PC-3 (cell line): Measurements from ENCODE around the gene CEBPG. TPM values are rescaled to one million over a fixed set of nuclear protein-coding genes. Genes with fewer than 3 reads are reported as not detected.

ENCODE experiments used
- ATAC-seq: fragments of 200-7000 bp; cut with Tn5 transposase; 2 replicates; pipeline ENCODE4 v1.9.1; 2020; ENCODE audit warnings: mild to moderate bottlenecking, moderate library complexity
- BruUV-seq: library from RNA; stranded (reverse); fragments of 400-500 nt; replicated peaks from 2 replicates; lab custom pipeline; 2021; lab: Mats Ljungman, UMichigan
- CTCF ChIA-PET: fragments of 300-600 bp; sonication (Branson Sonifier 250); formaldehyde crosslinking; loops from one replicate; lab custom pipeline; 2022; ENCODE audit warnings: antibody characterized with exemption; lab: Charles Lee
- POLR2A ChIA-PET: fragments of 300-600 bp; sonication (Branson Sonifier 250); formaldehyde crosslinking; loops from one replicate; lab custom pipeline; 2022; ENCODE audit warnings: antibody characterized with exemption; ENCODE audit not compliant: unreplicated experiment; lab: Charles Lee
- DNase-seq: peaks from one replicate; pipeline ENCODE4 v3.0.0-alpha.2; 2015
- H2AFZ ChIP-seq: fragments of 300-600 bp; sonication (generic); 2 replicates; pipeline ENCODE4 v1.6.0; 2016; ENCODE audit warnings: antibody characterized with exemption, low read length
- H3F3A ChIP-seq: fragments of 300-600 bp; sonication (generic); one replicate; pipeline ENCODE4 v1.6.0; 2017; ENCODE audit warnings: antibody characterized with exemption, low read length, control low read depth, mild to moderate bottlenecking; ENCODE audit not compliant: unreplicated experiment
- H3K27ac ChIP-seq: fragments of 300-600 bp; sonication (generic); 2 replicates; pipeline ENCODE4 v1.5.1; 2016; ENCODE audit warnings: mild to moderate bottlenecking, low read length
- H3K27me3 ChIP-seq: fragments of 300-600 bp; sonication (generic); 2 replicates; pipeline ENCODE4 v1.6.1; 2016; ENCODE audit warnings: low read length, mixed read lengths
- H3K36me3 ChIP-seq: fragments of 300-600 bp; sonication (generic); 2 replicates; pipeline ENCODE4 v1.6.1; 2016; ENCODE audit warnings: low read depth, mixed run types, low read length, mixed read lengths
- H3K4me1 ChIP-seq: fragments of 300-600 bp; sonication (generic); 2 replicates; pipeline ENCODE4 v1.5.1; 2016; ENCODE audit warnings: low read length; ENCODE audit not compliant: insufficient read depth
- H3K4me2 ChIP-seq: fragments of 300-600 bp; sonication (generic); 2 replicates; pipeline ENCODE4 v1.6.0; 2016; ENCODE audit warnings: low read length
- H3K4me3 ChIP-seq: fragments of 300-600 bp; sonication (generic); 2 replicates; pipeline ENCODE4 v1.5.1; 2016; ENCODE audit warnings: mild to moderate bottlenecking, low read length, mixed read lengths
- H3K79me2 ChIP-seq: fragments of 300-600 bp; sonication (generic); 2 replicates; pipeline ENCODE4 v1.6.1; 2017; ENCODE audit warnings: low read length, mixed read lengths
- H3K9ac ChIP-seq: fragments of 300-600 bp; sonication (generic); 2 replicates; pipeline ENCODE4 v1.6.0; 2016; ENCODE audit warnings: mild to moderate bottlenecking, low read length
- H3K9me2 ChIP-seq: fragments of 300-600 bp; sonication (generic); replicated peaks from 2 replicates; pipeline ENCODE4 v1.6.1; 2016; ENCODE audit warnings: mixed run types, low read length, mixed read lengths
- H3K9me3 ChIP-seq: fragments of 300-600 bp; sonication (generic); 2 replicates; pipeline ENCODE4 v1.6.1; 2016; ENCODE audit warnings: low read length, mixed read lengths
- H4K20me1 ChIP-seq: fragments of 300-600 bp; sonication (generic); 2 replicates; pipeline ENCODE4 v1.6.1; 2016; ENCODE audit warnings: low read length, mixed read lengths
- EZH2 ChIP-seq: fragments of 300-600 bp; sonication (generic); IDR thresholded peaks from one replicate; pipeline ENCODE4 v1.6.1; 2017; ENCODE audit warnings: antibody characterized with exemption, mild to moderate bottlenecking, low read length; ENCODE audit not compliant: unreplicated experiment
- EZH2phosphoT487 ChIP-seq: fragments of 300-600 bp; sonication (generic); IDR thresholded peaks from 2 replicates; pipeline ENCODE4 v1.6.1; 2018; ENCODE audit warnings: mild to moderate bottlenecking, antibody characterized with exemption, low read length, borderline replicate concordance
- intact Hi-C: fragments of 100-400 bp; cut with micrococcal nuclease; formaldehyde crosslinking; loops from 2 replicates; pipeline ENCODE4 v1.9.0; 2023
- total RNA-seq: library from RNA; depleted of rRNA; stranded (reverse); fragments of >200 nt; gene quantifications from 2 replicates; pipeline ENCODE4 v1.2.3, GENCODE V29; 2014
- TF ChIP-seq, protein P1 (sequence below): fragments of 300-600 bp; sonication (generic); conservative IDR thresholded peaks from 2 replicates; pipeline ENCODE4 v1.5.1; 2017; ENCODE audit warnings: antibody characterized with exemption, low read depth, mild to moderate bottlenecking, low read length

CEBPG gene
- total RNA-seq, 1 experiment from 2014 or later = 24.6 TPM

DNA sequence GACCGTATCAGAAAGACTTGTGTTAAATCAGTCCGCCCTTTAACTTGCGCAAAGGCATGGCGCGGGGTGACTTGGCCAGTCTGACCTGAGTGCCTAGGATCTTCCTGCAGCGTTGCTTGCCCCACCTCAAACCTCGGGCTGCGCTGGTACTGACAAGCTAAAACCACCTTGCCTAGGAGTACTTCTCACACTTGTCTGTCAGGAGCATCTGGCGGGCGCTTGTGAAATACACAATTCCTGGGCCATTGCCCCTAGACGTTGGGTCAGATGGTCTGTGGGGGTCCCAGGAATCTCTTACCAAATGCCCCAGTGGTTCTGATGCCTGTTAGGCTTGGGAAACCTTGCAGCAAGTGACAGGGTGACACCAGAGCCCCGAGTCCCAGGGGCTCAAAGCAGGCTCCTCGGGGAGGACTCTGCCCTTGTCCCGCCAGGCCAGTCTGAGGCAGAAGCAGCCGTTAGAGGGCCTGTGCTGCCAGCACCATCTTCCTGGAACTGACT lies 12.9 kb downstream of the CEBPG start:
- Histone ChIP-seq H3K4me2 (no peak overlapping the region), H3K9me3 (no peaks in the 10 kb centered on the region), H4K20me1 (no peaks in the 10 kb centered on the region), H3K4me1 (no peaks in the 10 kb centered on the region), H2AFZ (no peak overlapping the region), H3K36me3 (no peaks in the 10 kb centered on the region; the same call in 1 of the 2 replicates), H3K27me3 (no peaks in the 10 kb centered on the region), H3K9me2 (no peaks in the 10 kb centered on the region), H3K9ac (no peak overlapping the region), H3K4me3 (no peak overlapping the region), H3K27ac (no peak overlapping the region), H3K79me2 (peaks cover 15% of the 10 kb centered on the region), H3F3A (no peaks in the 10 kb centered on the region)
- intact Hi-C loops = no loop called here
- TF ChIP-seq EZH2 (no peak), EZH2phosphoT487 (no peak)
- TF ChIP-seq, protein P1, sequence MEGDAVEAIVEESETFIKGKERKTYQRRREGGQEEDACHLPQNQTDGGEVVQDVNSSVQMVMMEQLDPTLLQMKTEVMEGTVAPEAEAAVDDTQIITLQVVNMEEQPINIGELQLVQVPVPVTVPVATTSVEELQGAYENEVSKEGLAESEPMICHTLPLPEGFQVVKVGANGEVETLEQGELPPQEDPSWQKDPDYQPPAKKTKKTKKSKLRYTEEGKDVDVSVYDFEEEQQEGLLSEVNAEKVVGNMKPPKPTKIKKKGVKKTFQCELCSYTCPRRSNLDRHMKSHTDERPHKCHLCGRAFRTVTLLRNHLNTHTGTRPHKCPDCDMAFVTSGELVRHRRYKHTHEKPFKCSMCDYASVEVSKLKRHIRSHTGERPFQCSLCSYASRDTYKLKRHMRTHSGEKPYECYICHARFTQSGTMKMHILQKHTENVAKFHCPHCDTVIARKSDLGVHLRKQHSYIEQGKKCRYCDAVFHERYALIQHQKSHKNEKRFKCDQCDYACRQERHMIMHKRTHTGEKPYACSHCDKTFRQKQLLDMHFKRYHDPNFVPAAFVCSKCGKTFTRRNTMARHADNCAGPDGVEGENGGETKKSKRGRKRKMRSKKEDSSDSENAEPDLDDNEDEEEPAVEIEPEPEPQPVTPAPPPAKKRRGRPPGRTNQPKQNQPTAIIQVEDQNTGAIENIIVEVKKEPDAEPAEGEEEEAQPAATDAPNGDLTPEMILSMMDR = no peak
- no TSS peak for BruUV-seq
- CTCF ChIA-PET = interaction anchor here (0.5 kb wide), 1 partner anchor 13 kb away, joined by 4 read pairs; the partner anchor contains the start of gene CEBPG
- DNase-seq (no peak), ATAC-seq (no peak)
- POLR2A ChIA-PET = no interaction called here

DNA sequence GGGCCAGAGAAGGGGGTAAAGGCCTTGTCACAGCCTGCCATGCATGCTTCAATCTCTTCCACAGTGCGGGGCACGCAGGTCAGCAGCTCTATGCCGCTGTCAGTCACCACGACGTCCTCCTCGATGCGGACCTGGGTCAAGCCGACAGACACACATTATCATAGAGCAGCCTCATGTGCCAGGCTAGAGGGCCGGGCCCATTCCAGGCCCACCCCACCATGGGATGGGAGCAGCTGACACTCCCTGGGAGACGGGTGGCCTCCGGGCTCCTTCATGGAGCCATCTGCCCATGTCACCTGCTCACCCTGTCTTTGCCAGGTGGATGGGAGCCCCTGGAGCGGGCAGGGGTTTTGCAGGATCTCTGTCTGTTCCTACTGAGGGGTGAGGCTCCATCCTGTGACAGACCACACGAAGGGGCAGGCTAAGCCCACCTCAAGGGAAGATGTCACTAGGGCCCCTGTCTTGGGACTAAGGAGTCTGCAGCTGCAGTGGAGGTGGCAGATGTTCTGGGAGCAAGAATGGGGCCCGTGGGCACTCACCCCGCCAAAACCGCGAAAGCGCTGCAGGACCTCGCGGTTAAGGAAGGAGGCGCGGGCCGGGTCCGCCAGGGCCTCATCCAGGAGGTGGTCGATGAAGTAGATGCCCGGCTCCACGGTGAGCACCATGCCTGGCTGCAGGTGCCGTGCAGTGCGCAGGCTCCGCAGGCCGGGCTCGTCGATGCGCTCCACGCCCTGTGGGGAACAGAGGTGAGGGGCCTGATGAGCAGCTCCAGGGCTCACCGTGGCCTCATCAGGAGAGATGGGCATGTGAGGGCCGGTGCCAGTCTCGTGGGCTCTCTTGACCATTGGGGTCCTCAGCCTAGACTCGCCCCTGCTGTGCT lies 14.1 kb downstream of the CEBPG start:
- no peaks in the 10 kb centered on the region for H3K36me3 ChIP-seq
- H2AFZ ChIP-seq = no peak overlapping the region
- H3K79me2 ChIP-seq = peaks cover 6% of the 10 kb centered on the region; the same call in 1 of the 2 replicates
- no peak overlapping the region for H3K4me3 ChIP-seq
- H3K9ac ChIP-seq = no peak overlapping the region
- no peak for ATAC-seq
- no peaks in the 10 kb centered on the region for H3K4me1 ChIP-seq
- no peak for DNase-seq
- no peaks in the 10 kb centered on the region for H3F3A ChIP-seq
- intact Hi-C loops = no loop called here
- POLR2A ChIA-PET = no interaction called here
- H3K9me3 ChIP-seq = no peaks in the 10 kb centered on the region
- no peaks in the 10 kb centered on the region for H4K20me1 ChIP-seq
- H3K27me3 ChIP-seq = no peaks in the 10 kb centered on the region
- TF ChIP-seq EZH2 = no peak
- TF ChIP-seq EZH2phosphoT487 = no peak
- TF ChIP-seq, protein P1 = no peak
- no peak overlapping the region for H3K4me2 ChIP-seq
- no peak overlapping the region for H3K27ac ChIP-seq
- CTCF ChIA-PET = no interaction called here
- no TSS peak for BruUV-seq
- no peaks in the 10 kb centered on the region for H3K9me2 ChIP-seq

DNA sequence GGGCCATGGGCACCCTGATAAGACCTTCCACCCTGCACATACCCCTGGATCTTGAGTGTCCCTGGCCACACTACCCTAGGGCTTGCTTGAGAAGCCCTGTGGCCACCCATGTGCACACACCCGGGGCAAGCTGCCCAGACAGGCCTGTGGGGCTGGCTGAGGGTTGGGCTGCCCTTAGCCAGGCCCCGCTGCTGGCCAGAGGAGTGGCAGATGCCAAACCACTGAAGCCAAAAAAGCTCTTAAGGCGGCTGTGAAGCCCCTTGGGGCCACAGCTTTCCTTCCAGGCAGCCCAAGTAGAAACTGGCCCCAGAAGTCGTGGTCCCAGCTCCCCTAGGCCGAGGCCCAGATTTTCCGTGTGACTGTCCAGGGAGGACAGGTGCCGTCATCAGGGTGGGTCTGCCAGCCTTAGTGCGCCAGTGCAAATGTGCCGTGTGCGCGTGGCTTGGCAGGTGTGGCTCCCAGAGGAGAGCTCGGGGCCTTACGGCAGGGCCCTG lies 14.8 kb downstream of the CEBPG start:
- no peaks in the 10 kb centered on the region for H4K20me1 ChIP-seq
- no peak overlapping the region for H3K4me2 ChIP-seq
- no peaks in the 10 kb centered on the region for H3K27me3 ChIP-seq
- H3K4me3 ChIP-seq = no peak overlapping the region
- DNase-seq (no peak), ATAC-seq (no peak)
- CTCF ChIA-PET = no interaction called here
- no peaks in the 10 kb centered on the region for H3K9me2 ChIP-seq
- POLR2A ChIA-PET = no interaction called here
- H3K27ac ChIP-seq = no peak overlapping the region
- H3F3A ChIP-seq = no peaks in the 10 kb centered on the region
- peaks cover 6% of the 10 kb centered on the region; the same call in 1 of the 2 replicates for H3K79me2 ChIP-seq
- H3K9ac ChIP-seq = no peak overlapping the region
- no peaks in the 10 kb centered on the region for H3K9me3 ChIP-seq
- no peak overlapping the region for H2AFZ ChIP-seq
- no peaks in the 10 kb centered on the region for H3K4me1 ChIP-seq
- H3K36me3 ChIP-seq = no peaks in the 10 kb centered on the region
- BruUV-seq = no TSS peak
- intact Hi-C loops = no loop called here
- TF ChIP-seq EZH2 = no peak
